ENCODE data around the gene MALSU1. TPM values are rescaled to one million over a fixed set of nuclear protein-coding genes. Genes with fewer than 3 reads are reported as not detected.

Gene MALSU1
- total and polyA plus RNA-seq, 2 of the 13 experiments (the other 11 are each of a cell fraction or from before 2014, with no cell fraction given) = 72.0 to 141 TPM

- TF ChIP-seq, protein P1, sequence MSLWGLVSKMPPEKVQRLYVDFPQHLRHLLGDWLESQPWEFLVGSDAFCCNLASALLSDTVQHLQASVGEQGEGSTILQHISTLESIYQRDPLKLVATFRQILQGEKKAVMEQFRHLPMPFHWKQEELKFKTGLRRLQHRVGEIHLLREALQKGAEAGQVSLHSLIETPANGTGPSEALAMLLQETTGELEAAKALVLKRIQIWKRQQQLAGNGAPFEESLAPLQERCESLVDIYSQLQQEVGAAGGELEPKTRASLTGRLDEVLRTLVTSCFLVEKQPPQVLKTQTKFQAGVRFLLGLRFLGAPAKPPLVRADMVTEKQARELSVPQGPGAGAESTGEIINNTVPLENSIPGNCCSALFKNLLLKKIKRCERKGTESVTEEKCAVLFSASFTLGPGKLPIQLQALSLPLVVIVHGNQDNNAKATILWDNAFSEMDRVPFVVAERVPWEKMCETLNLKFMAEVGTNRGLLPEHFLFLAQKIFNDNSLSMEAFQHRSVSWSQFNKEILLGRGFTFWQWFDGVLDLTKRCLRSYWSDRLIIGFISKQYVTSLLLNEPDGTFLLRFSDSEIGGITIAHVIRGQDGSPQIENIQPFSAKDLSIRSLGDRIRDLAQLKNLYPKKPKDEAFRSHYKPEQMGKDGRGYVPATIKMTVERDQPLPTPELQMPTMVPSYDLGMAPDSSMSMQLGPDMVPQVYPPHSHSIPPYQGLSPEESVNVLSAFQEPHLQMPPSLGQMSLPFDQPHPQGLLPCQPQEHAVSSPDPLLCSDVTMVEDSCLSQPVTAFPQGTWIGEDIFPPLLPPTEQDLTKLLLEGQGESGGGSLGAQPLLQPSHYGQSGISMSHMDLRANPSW (CRISPR knock-in tag; IDR thresholded peaks at IDR 0.05; ENCODE audit: borderline replicate concordance) = 0 out of 2 replicates have a peak, but pooled peaks have one; percentile 66
- TF ChIP-seq ZNF234 (CRISPR knock-in tag; conservative IDR thresholded peaks at IDR 0.05) = no peak
- no peak for TF ChIP-seq THYN1 (CRISPR knock-in tag; IDR thresholded peaks at IDR 0.05; ENCODE audit: borderline replicate concordance, low read depth)
- peak; percentile 87; the same call in 1 of the 2 replicates for TF ChIP-seq CHD4 (IDR thresholded peaks at IDR 0.05; ENCODE audit: borderline replicate concordance, low read length)
- peak; percentile 100 for TF ChIP-seq CEBPB (IDR thresholded peaks at IDR 0.05; ENCODE audit: borderline replicate concordance, low read depth, low read length)
- TF ChIP-seq E2F2 (CRISPR knock-in tag; IDR thresholded peaks at IDR 0.05; ENCODE audit: borderline replicate concordance) = no peak
- peak; percentile 44 for TF ChIP-seq FOXO1 (CRISPR knock-in tag; IDR thresholded peaks at IDR 0.05)
- peak; percentile 47; the same call in 1 of the 2 replicates for TF ChIP-seq ZBTB33 (CRISPR knock-in tag; IDR thresholded peaks at IDR 0.05)
- TF ChIP-seq ATF1 (CRISPR knock-in tag; IDR thresholded peaks at IDR 0.05) = peak; percentile 47; the same call in 1 of the 2 replicates
- no peak for TF ChIP-seq ZNF577 (CRISPR knock-in tag; IDR thresholded peaks at IDR 0.05; ENCODE audit: borderline replicate concordance, low read depth)
- TF ChIP-seq NFYB (CRISPR knock-in tag; IDR thresholded peaks at IDR 0.05) = no peak
- TF ChIP-seq NR2F1 (CRISPR knock-in tag; IDR thresholded peaks at IDR 0.05) = no peak
- peak; percentile 36 for TF ChIP-seq TEAD3 (CRISPR knock-in tag; optimal IDR thresholded peaks at IDR 0.05; ENCODE audit: borderline replicate concordance)
- no peak for TF ChIP-seq ZBTB7B (CRISPR knock-in tag; IDR thresholded peaks at IDR 0.05)
- TF ChIP-seq MAF1 (CRISPR knock-in tag; IDR thresholded peaks at IDR 0.05; ENCODE audit: borderline replicate concordance) = no peak
- TF ChIP-seq, protein P2, sequence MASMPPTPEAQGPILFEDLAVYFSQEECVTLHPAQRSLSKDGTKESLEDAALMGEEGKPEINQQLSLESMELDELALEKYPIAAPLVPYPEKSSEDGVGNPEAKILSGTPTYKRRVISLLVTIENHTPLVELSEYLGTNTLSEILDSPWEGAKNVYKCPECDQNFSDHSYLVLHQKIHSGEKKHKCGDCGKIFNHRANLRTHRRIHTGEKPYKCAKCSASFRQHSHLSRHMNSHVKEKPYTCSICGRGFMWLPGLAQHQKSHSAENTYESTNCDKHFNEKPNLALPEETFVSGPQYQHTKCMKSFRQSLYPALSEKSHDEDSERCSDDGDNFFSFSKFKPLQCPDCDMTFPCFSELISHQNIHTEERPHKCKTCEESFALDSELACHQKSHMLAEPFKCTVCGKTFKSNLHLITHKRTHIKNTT (CRISPR knock-in tag; IDR thresholded peaks at IDR 0.05) = no peak
- peak; percentile 45; the same call in 1 of the 2 replicates for TF ChIP-seq BCL6 (CRISPR knock-in tag; IDR thresholded peaks at IDR 0.05)
- peak; percentile 36; the same call in 1 of the 2 replicates for TF ChIP-seq NCOA2 (CRISPR knock-in tag; IDR thresholded peaks at IDR 0.05)
- TF ChIP-seq LCORL (IDR thresholded peaks at IDR 0.05) = no peak
- peak; percentile 54; the same call in 1 of the 2 replicates for TF ChIP-seq LCORL (CRISPR knock-in tag; IDR thresholded peaks at IDR 0.05)
- peak; percentile 60; the same call in 1 of the 2 replicates for TF ChIP-seq MBD4 (IDR thresholded peaks at IDR 0.05; ENCODE audit: borderline replicate concordance, low read length)
- peak; percentile 83; the same call in 1 of the 2 replicates for TF ChIP-seq ZC3H4 (CRISPR knock-in tag; IDR thresholded peaks at IDR 0.05; ENCODE audit: borderline replicate concordance)
- no peak; the same call in 1 of the 2 replicates for TF ChIP-seq ZNF629 (CRISPR knock-in tag; conservative IDR thresholded peaks at IDR 0.05)
Measured at GRCh38 chr7:23294549-23295400, 4.4 kb upstream of the MALSU1 start (continued).
